Neuron (in vitro differentiated cells): ENCODE measurements around the gene EFCAB11.

Experiments
- H2AFZ ChIP-seq: one replicate; pipeline ENCODE4 v1.6.1; 2013; ENCODE audit warnings: low read depth, mild to moderate bottlenecking, inconsistent platforms, low read length, moderate library complexity
- H3K27me3 ChIP-seq: one replicate; pipeline ENCODE4 v1.6.1; 2013; ENCODE audit warnings: low read length; ENCODE audit not compliant: insufficient read depth
- H3K36me3 ChIP-seq: one replicate; pipeline ENCODE4 v1.6.1; 2013; ENCODE audit warnings: low read length; ENCODE audit not compliant: insufficient read depth
- H3K4me1 ChIP-seq: one replicate; pipeline ENCODE4 v1.6.1; 2013; ENCODE audit warnings: low read length; ENCODE audit not compliant: insufficient read depth
- H3K4me3 ChIP-seq: 2 replicates; pipeline ENCODE4 v1.5.1; 2013; ENCODE audit warnings: mild to moderate bottlenecking, low read length, moderate library complexity
- H3K9me3 ChIP-seq: one replicate; pipeline ENCODE4 v1.6.1; 2013; ENCODE audit warnings: low read length

Gene EFCAB11

DNA sequence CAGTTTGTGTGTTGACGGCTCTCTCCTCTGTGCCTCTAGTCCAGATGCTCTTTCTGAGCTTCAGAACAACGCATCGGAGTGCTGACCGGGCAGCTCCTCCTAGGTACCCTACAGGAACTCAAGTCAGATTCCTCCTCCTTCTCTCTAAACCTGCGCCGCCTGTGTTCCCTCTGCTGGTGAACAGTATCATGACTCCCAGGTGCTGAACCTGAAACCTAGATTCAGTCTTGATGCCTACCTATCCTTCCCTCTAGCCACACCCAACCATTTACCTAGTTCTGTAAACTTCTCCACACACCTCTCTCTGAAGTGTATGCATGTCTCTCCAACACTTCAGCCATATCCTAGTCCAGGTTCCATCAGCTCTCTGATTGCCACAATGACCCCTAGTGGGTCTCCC lies 112.7 kb downstream of the EFCAB11 start:
- peaks cover 3% of the 10 kb centered on the region for H3K9me3 ChIP-seq
- no peaks in the 10 kb centered on the region for H3K27me3 ChIP-seq
- H2AFZ ChIP-seq = no peak overlapping the region
- no peak overlapping the region for H3K4me3 ChIP-seq
- no peaks in the 10 kb centered on the region for H3K4me1 ChIP-seq
- no peaks in the 10 kb centered on the region for H3K36me3 ChIP-seq

GRCh38 chr14:89836830-89837469 lies 117.6 kb downstream of the EFCAB11 start:
- H2AFZ ChIP-seq = no peak overlapping the region
- H3K4me1 ChIP-seq = no peaks in the 10 kb centered on the region
- peaks cover 4% of the 10 kb centered on the region for H3K9me3 ChIP-seq
- no peak overlapping the region for H3K4me3 ChIP-seq
- no peaks in the 10 kb centered on the region for H3K36me3 ChIP-seq
- H3K27me3 ChIP-seq = no peaks in the 10 kb centered on the region

GRCh38 chr14:89833661-89834060 lies 120.9 kb downstream of the EFCAB11 start:
- no peak overlapping the region for H2AFZ ChIP-seq
- H3K4me3 ChIP-seq = no peak overlapping the region
- H3K4me1 ChIP-seq = no peaks in the 10 kb centered on the region
- peaks cover 2% of the 10 kb centered on the region for H3K9me3 ChIP-seq
- no peaks in the 10 kb centered on the region for H3K27me3 ChIP-seq
- no peaks in the 10 kb centered on the region for H3K36me3 ChIP-seq

DNA sequence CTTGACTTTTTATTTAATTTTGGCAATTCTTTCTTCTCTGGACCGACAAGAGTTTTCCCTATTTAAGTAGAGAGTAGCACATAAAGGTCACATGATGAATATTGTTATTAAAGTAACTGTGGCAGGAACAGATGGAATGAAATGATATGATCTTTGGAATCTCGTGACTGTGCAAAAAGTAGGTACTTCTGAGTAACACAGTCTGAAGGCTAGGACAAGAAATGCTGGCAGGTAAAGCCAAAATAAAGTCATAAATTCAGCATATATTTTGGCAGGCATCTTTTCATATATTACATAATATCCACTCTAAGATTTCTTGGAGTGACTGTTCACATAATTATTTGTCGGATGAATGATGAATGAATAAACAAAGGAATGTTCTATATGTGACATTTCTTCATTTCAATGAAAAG lies 121.4 kb downstream of the EFCAB11 start:
- peaks cover 2% of the 10 kb centered on the region for H3K9me3 ChIP-seq
- no peaks in the 10 kb centered on the region for H3K36me3 ChIP-seq
- no peak overlapping the region for H2AFZ ChIP-seq

GRCh38 chr14:89828471-89829165 lies 125.9 kb downstream of the EFCAB11 start:
- no peaks in the 10 kb centered on the region for H3K9me3 ChIP-seq
- no peak overlapping the region for H2AFZ ChIP-seq
- H3K4me1 ChIP-seq = no peaks in the 10 kb centered on the region
- no peak overlapping the region for H3K4me3 ChIP-seq
- no peaks in the 10 kb centered on the region for H3K36me3 ChIP-seq
- no peaks in the 10 kb centered on the region for H3K27me3 ChIP-seq

More for the DNA sequence above, 121.4 kb downstream of the EFCAB11 start:
- H3K27me3 ChIP-seq = no peaks in the 10 kb centered on the region
- no peak overlapping the region for H3K4me3 ChIP-seq
- no peaks in the 10 kb centered on the region for H3K4me1 ChIP-seq

DNA sequence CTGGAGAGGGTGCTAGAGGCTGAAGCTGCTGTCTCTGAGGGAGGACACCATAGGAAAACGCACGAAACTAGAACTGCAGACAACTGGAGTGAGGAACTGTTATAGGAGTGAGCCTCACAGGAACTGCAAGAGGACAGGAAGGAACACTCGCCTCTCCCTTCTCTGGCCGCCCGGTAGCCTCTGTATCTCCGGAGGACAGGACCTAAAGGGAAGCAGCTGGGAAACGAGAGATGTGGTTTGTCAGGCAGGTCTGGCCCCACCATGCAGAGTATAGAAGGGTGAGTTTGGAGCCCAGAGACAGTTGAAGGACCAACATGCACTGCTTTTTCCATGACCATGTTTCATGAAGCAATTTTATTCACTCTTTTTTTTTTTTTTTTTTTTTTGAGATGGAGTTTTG lies 127.3 kb downstream of the EFCAB11 start:
- H3K27me3 ChIP-seq = no peaks in the 10 kb centered on the region
- H3K36me3 ChIP-seq = no peaks in the 10 kb centered on the region
- H3K9me3 ChIP-seq = no peaks in the 10 kb centered on the region
- no peak overlapping the region for H3K4me3 ChIP-seq
- H3K4me1 ChIP-seq = no peaks in the 10 kb centered on the region
- H2AFZ ChIP-seq = no peak overlapping the region

DNA sequence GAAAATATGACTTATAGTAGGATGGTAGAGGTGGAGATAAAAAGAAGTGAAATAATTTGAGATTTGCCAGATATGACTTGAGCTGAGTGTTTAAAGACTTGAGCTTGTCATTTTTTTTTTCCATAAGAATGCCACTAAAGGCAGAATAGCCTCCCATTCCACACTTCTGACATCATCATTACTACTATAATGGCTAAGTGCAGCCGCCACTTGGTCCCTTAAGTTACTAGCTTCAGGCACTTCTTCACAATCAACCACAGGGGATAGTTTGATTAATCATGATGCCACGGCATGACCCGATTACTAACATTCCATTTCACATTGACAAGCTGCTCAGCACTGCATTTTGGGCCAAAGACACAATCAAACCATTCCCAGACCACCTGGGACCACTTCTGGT lies 127.9 kb downstream of the EFCAB11 start:
- no peak overlapping the region for H3K4me3 ChIP-seq
- no peak overlapping the region for H2AFZ ChIP-seq
- H3K9me3 ChIP-seq = no peaks in the 10 kb centered on the region
- no peaks in the 10 kb centered on the region for H3K27me3 ChIP-seq
- no peaks in the 10 kb centered on the region for H3K4me1 ChIP-seq
- no peaks in the 10 kb centered on the region for H3K36me3 ChIP-seq

GRCh38 chr14:89823743-89824142 lies 130.8 kb downstream of the EFCAB11 start:
- Histone ChIP-seq H3K4me1 (no peaks in the 10 kb centered on the region), H3K9me3 (no peaks in the 10 kb centered on the region), H3K27me3 (no peaks in the 10 kb centered on the region), H2AFZ (no peak overlapping the region), H3K36me3 (no peaks in the 10 kb centered on the region), H3K4me3 (no peak overlapping the region)

- H3K9me3 ChIP-seq = no peaks in the 10 kb centered on the region
- no peaks in the 10 kb centered on the region for H3K36me3 ChIP-seq
- H3K4me3 ChIP-seq = no peak overlapping the region
- H2AFZ ChIP-seq = no peak overlapping the region
- peaks cover 2% of the 10 kb centered on the region for H3K4me1 ChIP-seq
- no peaks in the 10 kb centered on the region for H3K27me3 ChIP-seq
These were observed 140.4 kb downstream of the EFCAB11 start for GRCh38 chr14:89814126-89814525.

DNA sequence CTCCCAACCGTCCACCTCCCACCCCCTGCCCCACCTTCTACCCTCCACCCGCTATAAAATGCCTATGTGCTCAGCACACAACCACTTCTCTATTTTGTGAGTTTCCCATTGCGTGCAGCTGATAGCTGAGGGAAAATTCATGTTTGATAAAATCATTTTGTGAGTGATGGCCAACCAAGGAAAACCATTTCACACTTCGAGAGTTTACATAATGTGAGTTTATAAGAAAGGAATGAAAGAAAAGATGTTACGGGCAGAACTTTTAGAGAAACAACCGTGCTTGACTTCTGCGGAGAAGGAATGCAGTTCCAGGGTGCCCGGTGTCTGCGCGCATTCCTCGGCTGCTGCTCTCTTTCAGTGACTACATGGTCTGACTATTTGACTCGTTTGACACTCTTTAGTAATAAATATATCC lies 140.9 kb downstream of the EFCAB11 start:
- no peaks in the 10 kb centered on the region for H3K9me3 ChIP-seq
- no peaks in the 10 kb centered on the region for H3K27me3 ChIP-seq
- no peak overlapping the region for H3K4me3 ChIP-seq
- peaks cover 2% of the 10 kb centered on the region for H3K4me1 ChIP-seq
- H2AFZ ChIP-seq = no peak overlapping the region
- H3K36me3 ChIP-seq = no peaks in the 10 kb centered on the region

GRCh38 chr14:89811954-89812575 lies 142.5 kb downstream of the EFCAB11 start:
- Histone ChIP-seq H3K9me3 (no peaks in the 10 kb centered on the region), H2AFZ (no peak overlapping the region), H3K4me3 (no peak overlapping the region), H3K27me3 (no peaks in the 10 kb centered on the region), H3K4me1 (peaks cover 2% of the 10 kb centered on the region), H3K36me3 (no peaks in the 10 kb centered on the region)

DNA sequence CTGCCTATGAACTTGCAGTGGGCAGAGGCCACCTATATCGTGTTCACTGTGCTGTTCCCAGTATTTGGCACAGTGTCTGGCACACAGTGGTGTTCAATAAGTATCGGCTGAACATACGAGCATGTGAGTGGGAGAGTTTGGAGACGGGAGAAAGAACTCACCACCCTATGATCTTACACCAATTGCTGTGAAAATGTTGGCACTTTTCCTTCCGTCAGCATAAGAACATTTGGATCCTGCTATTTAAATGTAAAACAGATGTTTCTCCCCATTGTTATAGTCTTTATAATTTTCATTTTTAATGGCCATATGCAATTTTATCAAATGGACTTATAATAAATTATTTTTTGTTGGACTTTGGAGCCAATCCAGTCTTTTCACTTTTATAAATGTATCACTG lies 144.4 kb downstream of the EFCAB11 start:
- Histone ChIP-seq H3K27me3 (no peaks in the 10 kb centered on the region), H3K4me3 (no peak overlapping the region), H3K36me3 (no peaks in the 10 kb centered on the region), H2AFZ (no peak overlapping the region), H3K9me3 (no peaks in the 10 kb centered on the region), H3K4me1 (peaks cover 2% of the 10 kb centered on the region)

DNA sequence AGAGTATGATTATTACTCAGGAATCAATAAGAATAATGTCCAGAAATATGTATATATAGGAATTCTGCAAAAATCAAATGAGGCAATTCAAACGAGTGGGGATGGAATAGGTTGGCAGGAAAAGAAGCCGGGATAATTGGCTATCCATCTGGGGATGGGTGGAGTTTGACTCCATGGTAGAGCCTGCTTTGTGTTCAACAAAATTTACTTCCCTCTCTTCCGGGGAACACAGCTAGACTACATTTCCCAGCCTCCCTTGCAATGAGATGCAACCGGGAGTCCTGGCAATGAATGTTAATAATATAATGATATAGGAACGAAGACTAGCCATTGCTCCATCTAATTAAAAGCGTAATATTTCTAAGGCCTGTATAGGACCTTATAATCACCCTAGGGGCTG lies 146.6 kb downstream of the EFCAB11 start:
- no peak overlapping the region for H3K4me3 ChIP-seq
- no peaks in the 10 kb centered on the region for H3K9me3 ChIP-seq

More for the DNA sequence above, 146.6 kb downstream of the EFCAB11 start:
- no peaks in the 10 kb centered on the region for H3K36me3 ChIP-seq
- no peaks in the 10 kb centered on the region for H3K4me1 ChIP-seq
- H2AFZ ChIP-seq = no peak overlapping the region
- H3K27me3 ChIP-seq = no peaks in the 10 kb centered on the region
